Endodermal cell (in vitro differentiated cells): ENCODE results near the gene BICD2. TPM values are rescaled to one million over a fixed set of nuclear protein-coding genes. Genes with fewer than 3 reads are reported as not detected.

Experiments used
- DNase-seq: peaks from one replicate; pipeline ENCODE4 v3.0.0-alpha.2; 2017
- H3K27ac ChIP-seq: 2 replicates; pipeline ENCODE4 v1.5.1; 2013; ENCODE audit warnings: mild to moderate bottlenecking, low read depth, low read length, moderate library complexity
- H3K27me3 ChIP-seq: 2 replicates; pipeline ENCODE4 v1.6.1; 2013; ENCODE audit warnings: mild to moderate bottlenecking, low read length, moderate library complexity; ENCODE audit not compliant: insufficient read depth, control insufficient read depth, poor library complexity, severe bottlenecking
- H3K36me3 ChIP-seq: 2 replicates; pipeline ENCODE4 v1.7.0; 2013; ENCODE audit warnings: mild to moderate bottlenecking, low read length, moderate library complexity; ENCODE audit not compliant: control insufficient read depth, insufficient read depth
- H3K4me1 ChIP-seq: one replicate; pipeline ENCODE4 v1.7.0; 2013; ENCODE audit warnings: low read length; ENCODE audit not compliant: control insufficient read depth, insufficient read depth
- H3K4me3 ChIP-seq: 2 replicates; pipeline ENCODE4 v1.5.1; 2013; ENCODE audit warnings: mild to moderate bottlenecking, low read length, moderate library complexity
- H3K9ac ChIP-seq: 2 replicates; pipeline ENCODE4 v1.6.1; 2013; ENCODE audit warnings: mild to moderate bottlenecking, low read length, moderate library complexity; ENCODE audit not compliant: poor library complexity, severe bottlenecking; ENCODE audit errors: extremely low read depth
- H3K9me3 ChIP-seq: 2 replicates; pipeline ENCODE4 v1.6.1; 2013; ENCODE audit warnings: mild to moderate bottlenecking, low read length, moderate library complexity; ENCODE audit not compliant: control insufficient read depth
- H3K27ac Mint-ChIP-seq: 2 replicates; pipeline ENCODE4 v1.8.0; 2020; ENCODE audit warnings: mixed read lengths
- H3K27me3 Mint-ChIP-seq: 2 replicates; pipeline ENCODE4 v1.8.0; 2021; ENCODE audit warnings: mild to moderate bottlenecking, mixed read lengths; ENCODE audit not compliant: insufficient read depth
- H3K36me3 Mint-ChIP-seq: 2 replicates; pipeline ENCODE4 v1.8.0; 2020; ENCODE audit warnings: low read depth, mixed read lengths
- H3K4me1 Mint-ChIP-seq: 2 replicates; pipeline ENCODE4 v1.8.0; 2020; ENCODE audit warnings: mixed read lengths
- H3K4me3 Mint-ChIP-seq: 2 replicates; pipeline ENCODE4 v1.8.0; 2020; ENCODE audit warnings: mild to moderate bottlenecking, moderate library complexity, mixed read lengths
- H3K9me3 Mint-ChIP-seq: 2 replicates; pipeline ENCODE4 v1.8.0; 2020; ENCODE audit warnings: mild to moderate bottlenecking, mixed read lengths
- WGBS, 2 experiments: methylation state at CpG; one replicate each; pipeline versions ENCODE4 v1.1.5 to v1.1.7; 2013; ENCODE audit warnings: missing lambda C conversion rate in 2 of 2, mixed read lengths in 1 of 2; ENCODE audit not compliant: insufficient coverage in 1 of 2, insufficient read length in 1 of 2; 5-methylcytosine and 5-hydroxymethylcytosine counted together
- total RNA-seq, 2 donors: library from RNA; stranded (reverse); fragmentation: NEBNext Ultra II Directional in 1 of 2; extraction: Animal tissue kit (Norgen Biotek cat#: 25700) in 1 of 2; gene quantifications; 2 replicates in 1 of 2; 3 replicates in 1 of 2; pipeline ENCODE4 v1.2.1, GENCODE V29; 2021
- TF ChIP-seq, protein P1 (sequence below): fragments of 200-600 bp; sonication (generic); conservative IDR thresholded peaks from 2 replicates; pipeline ENCODE4 v1.5.0; 2021; ENCODE audit warnings: antibody characterized with exemption, mild to moderate bottlenecking

Gene BICD2
- total RNA-seq, 2 donors from 2014 or later = 20.7 to 20.9 TPM

DNA sequence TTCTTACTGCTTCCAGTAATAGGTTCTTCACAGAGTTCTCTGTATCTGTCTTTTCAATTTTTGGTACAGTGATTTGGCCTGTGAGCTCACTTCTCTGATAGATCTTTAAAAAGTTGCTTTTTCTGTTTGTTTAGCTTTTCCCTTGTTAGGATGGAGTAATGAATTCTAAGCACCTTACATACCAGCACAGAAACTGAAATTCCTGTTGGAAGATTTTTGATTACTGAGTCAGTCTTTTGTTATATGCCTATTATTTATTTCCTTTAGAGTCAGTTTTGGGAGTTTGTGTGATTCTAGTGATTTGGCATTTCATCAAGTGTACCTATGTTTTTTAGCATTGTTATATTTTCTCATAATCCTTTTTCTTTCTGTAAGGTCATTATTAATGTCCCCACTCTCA, 57.1 kb downstream of the BICD2 start:
- no peak for DNase-seq
- Histone ChIP-seq H3K4me3 (no peak overlapping the region), H3K36me3 (peaks cover 31% of the 10 kb centered on the region), H3K9ac (no peak overlapping the region), H3K4me1 (no peaks in the 10 kb centered on the region), H3K9me3 (no peaks in the 10 kb centered on the region), H3K27ac (no peak overlapping the region), H3K27me3 (no peaks in the 10 kb centered on the region)
- peaks cover 31% of the 10 kb centered on the region for H3K36me3 Mint-ChIP-seq
- H3K27ac Mint-ChIP-seq = peak overlapping the region; percentile 62
- H3K4me3 Mint-ChIP-seq = no peak overlapping the region
- TF ChIP-seq, protein P1, sequence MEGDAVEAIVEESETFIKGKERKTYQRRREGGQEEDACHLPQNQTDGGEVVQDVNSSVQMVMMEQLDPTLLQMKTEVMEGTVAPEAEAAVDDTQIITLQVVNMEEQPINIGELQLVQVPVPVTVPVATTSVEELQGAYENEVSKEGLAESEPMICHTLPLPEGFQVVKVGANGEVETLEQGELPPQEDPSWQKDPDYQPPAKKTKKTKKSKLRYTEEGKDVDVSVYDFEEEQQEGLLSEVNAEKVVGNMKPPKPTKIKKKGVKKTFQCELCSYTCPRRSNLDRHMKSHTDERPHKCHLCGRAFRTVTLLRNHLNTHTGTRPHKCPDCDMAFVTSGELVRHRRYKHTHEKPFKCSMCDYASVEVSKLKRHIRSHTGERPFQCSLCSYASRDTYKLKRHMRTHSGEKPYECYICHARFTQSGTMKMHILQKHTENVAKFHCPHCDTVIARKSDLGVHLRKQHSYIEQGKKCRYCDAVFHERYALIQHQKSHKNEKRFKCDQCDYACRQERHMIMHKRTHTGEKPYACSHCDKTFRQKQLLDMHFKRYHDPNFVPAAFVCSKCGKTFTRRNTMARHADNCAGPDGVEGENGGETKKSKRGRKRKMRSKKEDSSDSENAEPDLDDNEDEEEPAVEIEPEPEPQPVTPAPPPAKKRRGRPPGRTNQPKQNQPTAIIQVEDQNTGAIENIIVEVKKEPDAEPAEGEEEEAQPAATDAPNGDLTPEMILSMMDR = no peak
- no peaks in the 10 kb centered on the region for H3K27me3 Mint-ChIP-seq
- H3K4me1 Mint-ChIP-seq = no peaks in the 10 kb centered on the region
- H3K9me3 Mint-ChIP-seq = no peaks in the 10 kb centered on the region

DNA sequence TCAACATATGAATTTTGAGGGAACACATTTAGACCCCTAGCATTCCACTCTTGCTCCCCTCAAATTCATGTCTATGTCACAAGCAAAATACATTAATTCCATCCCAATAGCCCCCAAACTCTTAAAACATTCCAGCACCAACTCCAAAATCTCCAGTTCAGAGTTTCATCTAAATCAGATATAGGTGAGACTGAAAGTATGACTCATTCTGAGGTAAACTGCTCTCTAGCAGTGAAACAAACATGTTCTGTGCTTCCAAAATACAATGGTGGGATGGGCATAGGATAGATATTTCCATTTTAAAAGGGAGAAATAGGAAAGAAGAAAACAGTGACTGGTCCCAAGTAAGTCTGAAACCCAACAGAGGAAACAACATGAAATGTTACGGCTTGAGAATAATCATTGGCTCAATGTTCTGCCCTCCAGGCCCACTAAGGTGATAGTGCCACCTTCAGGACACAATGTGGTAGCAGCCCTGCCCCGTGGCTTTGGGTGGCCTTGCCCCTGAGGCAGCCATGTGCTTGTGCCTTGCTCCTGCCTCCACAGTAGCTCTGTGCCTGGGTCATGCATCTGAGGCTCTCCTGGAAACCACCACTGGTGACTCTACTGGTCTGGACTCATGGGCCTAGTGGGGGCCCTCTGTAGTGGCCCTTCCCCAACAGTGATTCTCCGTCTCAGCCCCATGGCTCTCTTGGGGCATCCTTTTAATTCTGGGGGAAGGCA, 58.3 kb downstream of the BICD2 start:
- 65 to 67% methylated on average over 3 of the region's 3 CpGs for WGBS, 2 experiments
- Mint-ChIP-seq H3K27ac (no peak overlapping the region), H3K4me3 (no peak overlapping the region), H3K36me3 (peaks cover 27% of the 10 kb centered on the region), H3K27me3 (no peaks in the 10 kb centered on the region), H3K9me3 (no peaks in the 10 kb centered on the region), H3K4me1 (no peaks in the 10 kb centered on the region)
- peak; percentile 89 for DNase-seq
- Histone ChIP-seq H3K4me3 (no peak overlapping the region), H3K4me1 (no peaks in the 10 kb centered on the region), H3K9me3 (no peaks in the 10 kb centered on the region), H3K36me3 (peaks cover 22% of the 10 kb centered on the region), H3K27me3 (no peaks in the 10 kb centered on the region), H3K27ac (no peak overlapping the region), H3K9ac (no peak overlapping the region)
- TF ChIP-seq, protein P1 = peak; percentile 81

DNA sequence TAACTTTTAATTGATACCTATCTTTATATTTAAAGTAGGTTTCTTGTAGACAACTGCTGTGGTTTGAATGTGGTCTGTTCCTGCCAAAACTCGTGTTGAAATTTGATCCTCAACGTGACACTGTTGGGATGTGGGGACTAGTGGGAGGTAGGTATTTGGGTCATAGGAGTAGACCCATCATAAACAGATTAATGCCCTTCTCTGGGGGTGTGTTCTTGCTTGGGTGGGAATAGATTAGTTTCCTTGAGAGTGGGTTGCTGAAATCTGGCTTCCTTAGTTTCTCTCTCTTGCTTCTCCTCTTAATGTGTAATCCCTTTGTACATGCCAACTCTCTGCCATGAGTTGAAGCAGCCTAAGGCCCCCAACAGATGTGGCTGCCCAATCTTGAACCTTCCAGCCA, 60.1 kb downstream of the BICD2 start:
- peaks cover 13% of the 10 kb centered on the region for H3K36me3 Mint-ChIP-seq
- Histone ChIP-seq H3K9ac (no peak overlapping the region), H3K27me3 (no peaks in the 10 kb centered on the region), H3K27ac (no peak overlapping the region), H3K9me3 (no peaks in the 10 kb centered on the region), H3K4me3 (no peak overlapping the region), H3K36me3 (peaks cover 8% of the 10 kb centered on the region), H3K4me1 (no peaks in the 10 kb centered on the region)
- WGBS, 2 experiments = 90 to 100% methylated on average over 2 of the region's 2 CpGs
- H3K27me3 Mint-ChIP-seq = no peaks in the 10 kb centered on the region
- DNase-seq = peak; percentile 13
- H3K9me3 Mint-ChIP-seq = no peaks in the 10 kb centered on the region
- TF ChIP-seq, protein P1 = no peak
- H3K27ac Mint-ChIP-seq = no peak overlapping the region
- no peak overlapping the region for H3K4me3 Mint-ChIP-seq
- H3K4me1 Mint-ChIP-seq = no peaks in the 10 kb centered on the region
